Type B pancreatic cell (in vitro differentiated cells): Measurements from ENCODE around the gene APOC1. TPM values are rescaled to one million over a fixed set of nuclear protein-coding genes. Genes with fewer than 3 reads are reported as not detected.

Experiments used
- DNase-seq: peaks from one replicate; pipeline ENCODE4 v3.0.0; 2021; ENCODE audit warnings: mixed read lengths; ENCODE audit not compliant: unreplicated experiment; ENCODE audit errors: extremely low spot score
- H3K27ac Mint-ChIP-seq: 2 replicates; pipeline ENCODE4 v1.8.0; 2021; ENCODE audit warnings: mild to moderate bottlenecking, mixed read lengths
- H3K27me3 Mint-ChIP-seq: 2 replicates; pipeline ENCODE4 v1.8.0; 2021; ENCODE audit warnings: mixed read lengths
- H3K36me3 Mint-ChIP-seq: 2 replicates; pipeline ENCODE4 v1.8.0; 2021; ENCODE audit warnings: mixed read lengths
- H3K4me1 Mint-ChIP-seq: one replicate; pipeline ENCODE4 v1.8.0; 2021; ENCODE audit warnings: mixed read lengths; ENCODE audit not compliant: unreplicated experiment
- H3K4me3 Mint-ChIP-seq: 2 replicates; pipeline ENCODE4 v1.8.0; 2021; ENCODE audit warnings: mild to moderate bottlenecking, mixed read lengths
- H3K9me3 Mint-ChIP-seq: 2 replicates; pipeline ENCODE4 v1.8.0; 2021; ENCODE audit warnings: mixed read lengths
- total RNA-seq: library from RNA; stranded (reverse); gene quantifications from 2 replicates; pipeline ENCODE4 v1.2.1, GENCODE V29; 2021; ENCODE audit warnings: low replicate concordance
- TF ChIP-seq, protein P1 (sequence below): fragments of 200-600 bp; sonication (generic); conservative IDR thresholded peaks from 2 replicates; pipeline ENCODE4 v1.5.0; 2021; ENCODE audit warnings: antibody characterized with exemption, mild to moderate bottlenecking

The APOC1 gene
- total RNA-seq, 1 donor from 2014 or later: 76.3 TPM

DNA sequence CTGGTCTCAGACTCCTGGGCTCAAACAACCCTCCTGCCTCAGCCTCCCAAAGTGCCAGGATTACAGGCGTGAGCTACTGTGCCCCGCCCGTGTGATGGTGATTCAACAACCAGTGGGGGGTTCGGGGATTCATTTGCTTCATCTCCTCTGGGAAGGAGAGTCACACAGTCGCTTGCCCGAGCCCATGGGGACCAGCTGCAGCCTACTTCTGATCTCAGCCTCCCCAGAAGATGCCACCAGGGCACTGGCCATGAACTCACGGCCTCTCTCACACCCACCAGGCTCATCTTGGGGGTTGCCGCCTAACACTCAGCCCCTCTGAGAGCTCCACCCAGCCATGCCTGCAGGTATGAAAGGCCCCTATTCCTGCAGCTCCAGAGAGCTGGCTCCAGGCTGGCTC, 16.6 kb upstream of the APOC1 start:
- Mint-ChIP-seq H3K36me3 (peaks cover 5% of the 10 kb centered on the region), H3K27ac (no peak overlapping the region), H3K4me3 (no peak overlapping the region), H3K27me3 (no peaks in the 10 kb centered on the region), H3K9me3 (no peaks in the 10 kb centered on the region), H3K4me1 (peaks cover 4% of the 10 kb centered on the region)
- no peak for DNase-seq
- TF ChIP-seq, protein P1, sequence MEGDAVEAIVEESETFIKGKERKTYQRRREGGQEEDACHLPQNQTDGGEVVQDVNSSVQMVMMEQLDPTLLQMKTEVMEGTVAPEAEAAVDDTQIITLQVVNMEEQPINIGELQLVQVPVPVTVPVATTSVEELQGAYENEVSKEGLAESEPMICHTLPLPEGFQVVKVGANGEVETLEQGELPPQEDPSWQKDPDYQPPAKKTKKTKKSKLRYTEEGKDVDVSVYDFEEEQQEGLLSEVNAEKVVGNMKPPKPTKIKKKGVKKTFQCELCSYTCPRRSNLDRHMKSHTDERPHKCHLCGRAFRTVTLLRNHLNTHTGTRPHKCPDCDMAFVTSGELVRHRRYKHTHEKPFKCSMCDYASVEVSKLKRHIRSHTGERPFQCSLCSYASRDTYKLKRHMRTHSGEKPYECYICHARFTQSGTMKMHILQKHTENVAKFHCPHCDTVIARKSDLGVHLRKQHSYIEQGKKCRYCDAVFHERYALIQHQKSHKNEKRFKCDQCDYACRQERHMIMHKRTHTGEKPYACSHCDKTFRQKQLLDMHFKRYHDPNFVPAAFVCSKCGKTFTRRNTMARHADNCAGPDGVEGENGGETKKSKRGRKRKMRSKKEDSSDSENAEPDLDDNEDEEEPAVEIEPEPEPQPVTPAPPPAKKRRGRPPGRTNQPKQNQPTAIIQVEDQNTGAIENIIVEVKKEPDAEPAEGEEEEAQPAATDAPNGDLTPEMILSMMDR: no peak

DNA sequence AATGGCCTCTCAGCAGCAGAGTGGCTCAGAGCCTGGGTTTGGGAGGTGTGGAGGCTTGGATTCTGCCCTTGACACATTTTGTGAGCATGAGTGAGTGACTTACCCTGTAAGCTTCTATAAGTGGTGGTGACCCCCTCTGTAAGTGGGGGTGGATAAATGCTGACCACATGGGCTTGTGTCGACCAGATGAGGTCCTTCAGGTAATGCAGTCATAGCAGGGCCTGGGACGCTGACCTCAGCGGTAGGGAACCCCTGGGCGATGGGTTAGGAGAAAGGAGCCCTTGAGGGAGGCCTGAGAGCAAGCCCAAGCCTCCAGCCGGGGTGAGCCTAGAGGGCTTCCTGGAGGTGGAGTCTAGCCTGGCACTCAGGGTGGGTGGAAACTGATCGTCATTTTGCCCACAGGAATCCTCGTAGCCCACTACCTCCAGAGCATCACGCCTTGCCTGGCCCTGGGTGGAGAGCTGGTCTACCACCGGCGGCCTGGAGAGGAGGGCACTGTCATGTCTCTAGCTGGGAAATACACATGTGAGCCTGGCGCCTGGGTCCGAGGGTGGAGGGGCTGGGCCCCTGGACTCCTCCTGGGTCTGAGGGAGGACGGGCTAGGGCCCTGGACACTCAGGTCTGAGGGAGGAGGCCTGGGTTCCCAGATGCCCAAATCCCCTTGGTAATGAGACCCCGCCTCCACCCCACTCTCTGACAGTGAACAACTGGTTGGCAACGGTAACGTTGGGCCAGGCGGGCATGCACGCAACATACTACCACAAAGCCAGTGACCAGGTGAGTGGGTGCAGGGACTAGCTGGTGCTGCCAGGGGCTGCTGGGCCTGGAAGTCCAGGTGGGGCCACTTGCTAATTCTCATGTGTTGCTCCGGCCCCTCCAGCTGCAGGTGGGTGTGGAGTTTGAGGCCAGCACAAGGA, 13.8 kb upstream of the APOC1 start:
- no peak for DNase-seq
- H3K27ac Mint-ChIP-seq: no peak overlapping the region
- H3K27me3 Mint-ChIP-seq: no peaks in the 10 kb centered on the region
- no peaks in the 10 kb centered on the region for H3K4me1 Mint-ChIP-seq
- H3K9me3 Mint-ChIP-seq: no peaks in the 10 kb centered on the region
- no peaks in the 10 kb centered on the region for H3K36me3 Mint-ChIP-seq
- TF ChIP-seq, protein P1: no peak
- H3K4me3 Mint-ChIP-seq: no peak overlapping the region

DNA sequence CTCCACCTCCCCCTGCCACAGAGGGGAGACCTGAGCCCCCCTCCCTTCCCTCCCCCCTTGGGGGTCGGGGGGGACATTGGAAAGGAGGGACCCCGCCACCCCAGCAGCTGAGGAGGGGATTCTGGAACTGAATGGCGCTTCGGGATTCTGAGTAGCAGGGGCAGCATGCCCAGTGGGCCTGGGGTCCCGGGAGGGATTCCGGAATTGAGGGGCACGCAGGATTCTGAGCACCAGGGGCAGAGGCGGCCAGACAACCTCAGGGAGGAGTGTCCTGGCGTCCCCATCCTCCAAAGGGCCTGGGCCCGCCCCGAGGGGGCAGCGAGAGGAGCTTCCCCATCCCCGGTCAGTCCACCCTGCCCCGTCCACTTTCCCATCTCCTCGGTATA, 11.2 kb upstream of the APOC1 start:
- Mint-ChIP-seq H3K9me3 (no peaks in the 10 kb centered on the region), H3K4me3 (no peak overlapping the region), H3K27me3 (no peaks in the 10 kb centered on the region), H3K27ac (peak overlapping the region; percentile 61), H3K36me3 (no peaks in the 10 kb centered on the region), H3K4me1 (peaks cover 7% of the 10 kb centered on the region)
- DNase-seq: no peak
- TF ChIP-seq, protein P1: no peak

DNA sequence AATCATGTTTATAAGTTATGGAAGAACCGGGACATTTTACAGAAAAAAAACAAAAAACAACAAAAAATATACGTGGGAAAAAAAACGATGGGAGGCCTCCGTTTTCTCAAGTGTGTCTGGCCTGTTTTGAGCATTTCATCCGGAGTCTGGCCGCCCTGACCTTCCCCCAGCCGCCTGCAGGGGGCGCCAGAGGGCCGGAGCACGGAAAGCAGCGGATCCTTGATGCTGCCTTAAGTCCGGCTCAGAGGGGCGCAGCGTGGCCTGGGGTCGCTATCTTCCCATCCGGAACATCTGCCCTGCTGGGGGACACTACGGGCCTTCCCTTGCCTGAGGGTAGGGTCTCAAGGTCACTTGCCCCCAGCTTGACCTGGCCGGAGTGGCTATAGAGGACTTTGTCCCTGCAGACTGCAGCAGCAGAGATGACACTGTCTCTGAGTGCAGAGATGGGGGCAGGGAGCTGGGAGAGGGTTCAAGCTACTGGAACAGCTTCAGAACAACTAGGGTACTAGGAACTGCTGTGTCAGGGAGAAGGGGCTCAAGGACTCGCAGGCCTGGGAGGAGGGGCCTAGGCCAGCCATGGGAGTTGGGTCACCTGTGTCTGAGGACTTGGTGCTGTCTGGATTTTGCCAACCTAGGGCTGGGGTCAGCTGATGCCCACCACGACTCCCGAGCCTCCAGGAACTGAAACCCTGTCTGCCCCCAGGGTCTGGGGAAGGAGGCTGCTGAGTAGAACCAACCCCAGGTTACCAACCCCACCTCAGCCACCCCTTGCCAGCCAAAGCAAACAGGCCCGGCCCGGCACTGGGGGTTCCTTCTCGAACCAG, 10.6 kb upstream of the APOC1 start:
- Mint-ChIP-seq H3K4me1 (peaks cover 7% of the 10 kb centered on the region), H3K27ac (peak overlapping the region; percentile 61), H3K4me3 (peak overlapping the region; percentile 14), H3K27me3 (no peaks in the 10 kb centered on the region), H3K9me3 (no peaks in the 10 kb centered on the region), H3K36me3 (no peaks in the 10 kb centered on the region)
- TF ChIP-seq, protein P1: peak; percentile 100
- peak; percentile 89 for DNase-seq

DNA sequence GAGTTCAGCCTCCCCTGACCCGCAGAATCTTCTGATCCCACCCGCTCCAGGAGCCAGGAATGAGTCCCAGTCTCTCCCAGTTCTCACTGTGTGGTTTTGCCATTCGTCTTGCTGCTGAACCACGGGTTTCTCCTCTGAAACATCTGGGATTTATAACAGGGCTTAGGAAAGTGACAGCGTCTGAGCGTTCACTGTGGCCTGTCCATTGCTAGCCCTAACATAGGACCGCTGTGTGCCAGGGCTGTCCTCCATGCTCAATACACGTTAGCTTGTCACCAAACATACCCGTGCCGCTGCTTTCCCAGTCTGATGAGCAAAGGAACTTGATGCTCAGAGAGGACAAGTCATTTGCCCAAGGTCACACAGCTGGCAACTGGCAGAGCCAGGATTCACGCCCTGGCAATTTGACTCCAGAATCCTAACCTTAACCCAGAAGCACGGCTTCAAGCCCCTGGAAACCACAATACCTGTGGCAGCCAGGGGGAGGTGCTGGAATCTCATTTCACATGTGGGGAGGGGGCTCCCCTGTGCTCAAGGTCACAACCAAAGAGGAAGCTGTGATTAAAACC, 9.9 kb upstream of the APOC1 start:
- Mint-ChIP-seq H3K27me3 (no peaks in the 10 kb centered on the region), H3K9me3 (no peaks in the 10 kb centered on the region), H3K4me3 (peak overlapping the region; percentile 91), H3K4me1 (peaks cover 7% of the 10 kb centered on the region), H3K27ac (no peak overlapping the region), H3K36me3 (no peaks in the 10 kb centered on the region)
- TF ChIP-seq, protein P1: peak; percentile 55
- no peak for DNase-seq
